ENCODE results near the gene DNASE1. TPM values are rescaled to one million over a fixed set of nuclear protein-coding genes. Genes with fewer than 3 reads are reported as not detected.
A peak's percentile ranks its signal among the peaks of the same experiment; 100 is the strongest.

DNASE1 gene
- total RNA-seq, 1 donor from 2014 or later: 22.8 TPM

DNA sequence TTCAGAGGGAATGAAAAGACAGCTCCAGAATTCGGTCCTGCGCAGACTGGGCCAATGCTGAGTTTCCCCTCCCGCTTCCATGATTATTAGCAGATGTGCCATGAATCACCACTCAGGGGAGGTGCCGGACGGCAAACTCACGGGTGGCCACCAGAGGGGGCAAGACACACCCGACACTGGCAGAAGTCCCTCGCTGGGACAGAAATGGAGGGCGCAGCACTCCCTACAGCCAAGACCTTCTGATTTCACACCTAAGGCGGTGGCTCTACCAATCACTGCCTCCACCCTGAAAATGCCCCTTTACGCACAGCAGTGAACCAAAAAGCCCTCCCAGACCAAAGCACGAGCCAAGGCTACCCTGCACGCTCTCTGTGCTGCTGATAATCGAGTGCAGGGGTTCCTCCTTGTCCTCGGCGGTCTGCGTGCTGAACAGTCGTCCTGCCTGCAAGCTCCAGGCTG is 36.0 kb downstream of the DNASE1 start:
- Histone ChIP-seq H3K79me2 (ENCODE audit: low read depth) (peaks cover 5% of the 10 kb centered on the region), H3K4me3 (no peak overlapping the region), H4K20me1 (ENCODE audit: low read depth) (peaks cover 20% of the 10 kb centered on the region), H3K9ac (no peak overlapping the region), H3K4me2 (no peak overlapping the region), H3F3A (ENCODE audit: low read depth) (no peaks in the 10 kb centered on the region), H2AFZ (replicated peaks) (no peak overlapping the region), H3K4me1 (no peaks in the 10 kb centered on the region), H3K9me3 (ENCODE audit: low read depth) (no peaks in the 10 kb centered on the region), H3K27me3 (no peaks in the 10 kb centered on the region), H3K36me3 (no peaks in the 10 kb centered on the region), H3K27ac (no peak overlapping the region)
- peak overlapping the region; percentile 31 for H3K27ac Mint-ChIP-seq
- peaks cover 8% of the 10 kb centered on the region for H3K36me3 Mint-ChIP-seq
- TF ChIP-seq EZH2 (IDR thresholded peaks at IDR 0.05) (no peak), EZH2phosphoT487 (IDR thresholded peaks at IDR 0.05) (no peak)
- TF ChIP-seq, protein P1, sequence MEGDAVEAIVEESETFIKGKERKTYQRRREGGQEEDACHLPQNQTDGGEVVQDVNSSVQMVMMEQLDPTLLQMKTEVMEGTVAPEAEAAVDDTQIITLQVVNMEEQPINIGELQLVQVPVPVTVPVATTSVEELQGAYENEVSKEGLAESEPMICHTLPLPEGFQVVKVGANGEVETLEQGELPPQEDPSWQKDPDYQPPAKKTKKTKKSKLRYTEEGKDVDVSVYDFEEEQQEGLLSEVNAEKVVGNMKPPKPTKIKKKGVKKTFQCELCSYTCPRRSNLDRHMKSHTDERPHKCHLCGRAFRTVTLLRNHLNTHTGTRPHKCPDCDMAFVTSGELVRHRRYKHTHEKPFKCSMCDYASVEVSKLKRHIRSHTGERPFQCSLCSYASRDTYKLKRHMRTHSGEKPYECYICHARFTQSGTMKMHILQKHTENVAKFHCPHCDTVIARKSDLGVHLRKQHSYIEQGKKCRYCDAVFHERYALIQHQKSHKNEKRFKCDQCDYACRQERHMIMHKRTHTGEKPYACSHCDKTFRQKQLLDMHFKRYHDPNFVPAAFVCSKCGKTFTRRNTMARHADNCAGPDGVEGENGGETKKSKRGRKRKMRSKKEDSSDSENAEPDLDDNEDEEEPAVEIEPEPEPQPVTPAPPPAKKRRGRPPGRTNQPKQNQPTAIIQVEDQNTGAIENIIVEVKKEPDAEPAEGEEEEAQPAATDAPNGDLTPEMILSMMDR (IDR thresholded peaks at IDR 0.05): peak; percentile 87
- no peaks in the 10 kb centered on the region for H3K9me3 Mint-ChIP-seq
- DNase-seq (ENCODE audit: low spot score): peak; percentile 84
- peaks cover 8% of the 10 kb centered on the region for H3K4me1 Mint-ChIP-seq
- peak overlapping the region; percentile 17 for H3K4me3 Mint-ChIP-seq
- no peaks in the 10 kb centered on the region for H3K27me3 Mint-ChIP-seq (ENCODE audit: insufficient read depth, low read depth)

DNA sequence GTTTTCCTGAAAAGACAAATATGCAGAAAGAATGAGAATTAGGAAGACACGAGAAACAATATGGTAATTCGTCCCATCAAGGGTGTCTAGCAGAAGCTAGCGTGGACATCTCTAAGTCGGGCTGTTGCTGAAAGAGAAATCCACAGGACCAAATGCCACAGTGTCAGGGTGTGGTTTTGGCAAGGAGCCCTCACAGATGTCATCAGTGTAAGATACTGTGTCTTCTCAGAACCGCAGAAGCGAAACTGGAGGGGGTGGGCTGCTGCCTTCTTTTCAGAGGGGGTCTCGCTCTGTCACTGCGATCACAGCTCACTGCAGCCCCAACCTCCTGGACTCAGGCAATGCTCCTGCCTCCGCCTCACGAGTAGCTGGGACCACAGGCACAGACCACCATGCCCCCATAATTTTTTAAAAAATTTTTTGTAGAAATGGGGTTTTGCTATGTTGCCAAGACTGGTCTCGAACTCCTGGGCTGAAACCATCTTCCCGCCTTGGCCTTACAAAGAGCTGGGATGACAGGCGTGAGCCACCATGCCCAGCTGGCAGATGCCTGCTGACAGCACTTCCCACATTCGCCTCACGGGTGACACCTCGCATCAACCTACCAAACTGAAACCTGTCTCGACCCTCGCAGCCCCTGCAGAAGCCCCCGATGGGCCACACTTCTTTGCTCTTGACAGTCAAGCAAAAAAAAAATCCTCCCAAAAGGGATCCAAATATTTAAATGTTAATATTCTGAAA is 36.7 kb downstream of the DNASE1 start:
- Histone ChIP-seq H3F3A (ENCODE audit: low read depth) (no peaks in the 10 kb centered on the region), H3K4me2 (no peak overlapping the region), H3K4me3 (no peak overlapping the region), H4K20me1 (ENCODE audit: low read depth) (peaks cover 22% of the 10 kb centered on the region), H3K9ac (no peak overlapping the region), H3K4me1 (no peaks in the 10 kb centered on the region), H3K36me3 (no peaks in the 10 kb centered on the region), H3K79me2 (ENCODE audit: low read depth) (peaks cover 11% of the 10 kb centered on the region), H3K27ac (no peak overlapping the region), H3K27me3 (no peaks in the 10 kb centered on the region), H3K9me3 (ENCODE audit: low read depth) (no peaks in the 10 kb centered on the region), H2AFZ (replicated peaks) (no peak overlapping the region)
- no peaks in the 10 kb centered on the region for H3K27me3 Mint-ChIP-seq (ENCODE audit: insufficient read depth, low read depth)
- no peaks in the 10 kb centered on the region for H3K9me3 Mint-ChIP-seq
- peaks cover 8% of the 10 kb centered on the region for H3K36me3 Mint-ChIP-seq
- peaks cover 14% of the 10 kb centered on the region for H3K4me1 Mint-ChIP-seq
- peak overlapping the region; percentile 46 for H3K4me3 Mint-ChIP-seq
- peak overlapping the region; percentile 31 for H3K27ac Mint-ChIP-seq
- TF ChIP-seq, protein P1 (IDR thresholded peaks at IDR 0.05): no peak
- TF ChIP-seq EZH2phosphoT487 (IDR thresholded peaks at IDR 0.05) (no peak), EZH2 (IDR thresholded peaks at IDR 0.05) (no peak)
- no peak for DNase-seq (ENCODE audit: low spot score)

DNA sequence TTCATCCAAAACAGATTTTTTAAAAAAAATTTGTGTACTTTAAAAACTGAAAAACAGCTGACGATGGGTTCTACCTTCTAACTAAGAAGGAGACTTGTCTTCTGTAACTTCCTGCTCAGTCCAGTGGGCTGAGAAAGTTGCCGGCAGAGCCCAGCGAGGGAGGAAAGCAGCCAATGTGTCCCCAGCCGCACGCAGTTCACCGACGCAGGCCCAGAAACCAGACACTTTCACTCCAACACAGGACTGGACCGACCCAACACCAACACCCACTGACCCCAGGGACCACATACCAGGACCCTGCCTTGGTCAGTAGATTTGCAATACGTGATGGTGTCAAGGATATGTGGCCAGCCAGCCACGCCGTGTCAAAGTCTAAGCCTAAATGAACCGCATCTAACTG is 37.3 kb downstream of the DNASE1 start:
- Histone ChIP-seq H3K9me3 (ENCODE audit: low read depth) (no peaks in the 10 kb centered on the region), H3K9ac (no peak overlapping the region), H3K4me2 (no peak overlapping the region), H2AFZ (replicated peaks) (no peak overlapping the region), H3K27ac (no peak overlapping the region), H3K4me3 (no peak overlapping the region), H3K79me2 (ENCODE audit: low read depth) (peaks cover 17% of the 10 kb centered on the region), H3F3A (ENCODE audit: low read depth) (no peaks in the 10 kb centered on the region), H3K27me3 (no peaks in the 10 kb centered on the region), H3K36me3 (no peaks in the 10 kb centered on the region), H3K4me1 (no peaks in the 10 kb centered on the region), H4K20me1 (ENCODE audit: low read depth) (peaks cover 27% of the 10 kb centered on the region)
- Mint-ChIP-seq H3K27me3 (ENCODE audit: insufficient read depth, low read depth) (no peaks in the 10 kb centered on the region), H3K9me3 (no peaks in the 10 kb centered on the region), H3K4me1 (peaks cover 16% of the 10 kb centered on the region), H3K27ac (no peak overlapping the region), H3K36me3 (peaks cover 8% of the 10 kb centered on the region), H3K4me3 (no peak overlapping the region)
- TF ChIP-seq EZH2phosphoT487 (IDR thresholded peaks at IDR 0.05) (no peak), EZH2 (IDR thresholded peaks at IDR 0.05) (no peak)
- TF ChIP-seq, protein P1 (IDR thresholded peaks at IDR 0.05): no peak
- DNase-seq (ENCODE audit: low spot score): no peak

Data from neural progenitor cell (in vitro differentiated cells).